ENCODE results near the gene TCP11X2. TPM values are rescaled to one million over a fixed set of nuclear protein-coding genes. Genes with fewer than 3 reads are reported as not detected.
A peak's percentile ranks its signal among the peaks of the same experiment; 100 is the strongest.
"Not testable (repeated sequence)": the region's sequence is repeated elsewhere in the genome, so short reads cannot be mapped to it uniquely, and the experiment has no call there.

The TCP11X2 gene
- not detected in 2 replicates for total RNA-seq (2021)
- Bru-seq, nascent RNA, result not detected
- not detected for BruChase-seq, experiment 1, labeled RNA remaining after a 2-hour chase
- not detected for BruChase-seq, experiment 2, labeled RNA remaining after a 6-hour chase
- long read RNA-seq, result 0 reads

DNA sequence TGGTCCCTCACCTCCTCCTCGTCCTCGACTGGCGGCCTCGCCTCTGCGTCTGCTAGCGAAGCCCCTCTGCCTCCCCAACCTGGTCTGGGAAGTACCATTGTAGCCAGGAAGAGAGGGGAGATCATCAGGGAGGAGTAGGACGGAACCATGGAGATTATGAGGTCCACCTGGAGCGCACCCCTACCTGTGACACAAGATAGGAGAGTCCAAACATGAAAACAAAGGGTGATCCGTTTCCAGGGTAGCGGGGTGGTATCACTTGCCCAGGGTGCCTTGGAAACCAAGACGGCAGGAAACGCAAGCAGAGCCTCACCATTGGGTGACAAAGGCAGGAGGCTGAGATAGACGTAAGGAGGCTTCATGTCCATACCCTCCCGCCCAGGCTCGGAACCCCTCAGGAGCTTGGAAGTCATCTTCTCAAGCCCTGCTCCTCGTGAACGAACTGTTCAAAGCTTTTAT lies at the start of gene TCP11X2:
TSS of gene TCP11X2 (minus strand) at position 51 of the 459 bp plus-strand sequence.
- CTCF ChIA-PET; H3K27me3 ChIP-seq (replicated peaks; ENCODE audit: insufficient read depth, low read depth, low read length, poor library complexity): not testable (repeated sequence)

DNA sequence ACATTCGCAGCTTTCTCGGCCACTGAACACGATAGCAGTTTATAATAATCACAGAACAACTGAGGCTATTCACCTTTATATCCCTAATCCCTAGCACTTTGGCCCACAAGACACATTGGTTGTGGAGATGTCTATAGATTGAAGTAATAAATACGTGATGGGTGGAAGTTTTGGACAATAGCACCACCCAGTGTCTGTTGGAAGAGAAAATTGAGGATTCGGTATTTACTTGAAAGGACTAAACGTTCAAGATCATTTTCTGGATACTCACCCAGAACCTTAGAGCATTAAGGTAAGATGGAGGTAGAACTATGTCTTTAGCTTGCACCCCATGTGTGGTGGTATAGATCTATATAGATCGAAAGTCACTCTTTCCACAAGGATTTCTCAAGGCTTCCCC lies 45.7 kb upstream of the TCP11X2 start:
- no peaks in the 10 kb centered on the region for H3K27me3 ChIP-seq (replicated peaks; ENCODE audit: insufficient read depth, low read depth, low read length, poor library complexity)
- H3K4me3 ChIP-seq (ENCODE audit: low read depth, low read length, poor library complexity, severe bottlenecking), result peak overlapping the region; percentile 20
- DNase-seq (ENCODE audit: low spot score), result peak; percentile 56
- POLR2A ChIA-PET (ENCODE audit: low non-redundant PET), result interaction anchor here (0.6 kb wide), 1 partner anchor 203 kb away, joined by 3 read pairs; no protein-coding TSS in a partner anchor
- TF ChIP-seq EZH2 (IDR thresholded peaks at IDR 0.05; ENCODE audit: borderline replicate concordance, low read depth, low read length, poor library complexity, severe bottlenecking), result no peak
- peak; percentile 44 for TF ChIP-seq CTCF (conservative IDR thresholded peaks at IDR 0.05; ENCODE audit: low read depth, low read length)
- H3K27ac ChIP-seq (ENCODE audit: low read depth, low read length, poor library complexity, severe bottlenecking), result no peak overlapping the region
- H3K36me3 ChIP-seq (ENCODE audit: insufficient read depth, low read length, poor library complexity, severe bottlenecking), result no peaks in the 10 kb centered on the region
- H3K9me3 ChIP-seq (ENCODE audit: low read depth, low read length, poor library complexity, severe bottlenecking), result no peaks in the 10 kb centered on the region
- no TSS peak for BruUV-seq (replicated peaks)
- no peaks in the 10 kb centered on the region for H3K4me1 ChIP-seq (ENCODE audit: insufficient read depth, low read length, poor library complexity, severe bottlenecking)
- CTCF ChIA-PET, result interaction anchor here (1.6 kb wide), 1 partner anchor 449 kb away, joined by 5 read pairs; no protein-coding TSS in a partner anchor
- intact Hi-C loops (cut with micrococcal nuclease; ENCODE audit: unreplicated experiment), result loop anchor here (10.0 kb wide), 1 partner anchor 347 kb away; no protein-coding TSS in a partner anchor

More for the DNA sequence above, at the start of gene TCP11X2:
- DNase-seq (ENCODE audit: low spot score); H3K4me1 ChIP-seq (ENCODE audit: insufficient read depth, low read length, poor library complexity, severe bottlenecking); POLR2A ChIA-PET (ENCODE audit: low non-redundant PET); intact Hi-C loops (cut with micrococcal nuclease; ENCODE audit: unreplicated experiment); BruUV-seq (replicated peaks); H3K36me3 ChIP-seq (ENCODE audit: insufficient read depth, low read length, poor library complexity, severe bottlenecking); H3K4me3 ChIP-seq (ENCODE audit: low read depth, low read length, poor library complexity, severe bottlenecking); H3K9me3 ChIP-seq (ENCODE audit: low read depth, low read length, poor library complexity, severe bottlenecking); H3K27ac ChIP-seq (ENCODE audit: low read depth, low read length, poor library complexity, severe bottlenecking): not testable (repeated sequence)

GRCh38 chrX:102515975-102516941 lies 44.6 kb upstream of the TCP11X2 start, which contains the start of gene TMSB15A:
TMSB15A (minus strand) TSS chrX:102516739.
- no peak for TF ChIP-seq CTCF (conservative IDR thresholded peaks at IDR 0.05; ENCODE audit: low read depth, low read length)
- TF ChIP-seq EZH2 (IDR thresholded peaks at IDR 0.05; ENCODE audit: borderline replicate concordance, low read depth, low read length, poor library complexity, severe bottlenecking), result no peak
- ChIA-PET POLR2A (ENCODE audit: low non-redundant PET) (no interaction called here), CTCF (interaction anchor here (1.6 kb wide), 1 partner anchor 448 kb away, joined by 5 read pairs; no protein-coding TSS in a partner anchor)
- peak within 1 kb of the TSS; percentile 48 for H3K4me3 ChIP-seq (ENCODE audit: low read depth, low read length, poor library complexity, severe bottlenecking)
- no peaks in the 10 kb centered on the region for H3K9me3 ChIP-seq (ENCODE audit: low read depth, low read length, poor library complexity, severe bottlenecking)
- H3K27ac ChIP-seq (ENCODE audit: low read depth, low read length, poor library complexity, severe bottlenecking), result peak within 1 kb of the TSS; percentile 63
- H3K27me3 ChIP-seq (replicated peaks; ENCODE audit: insufficient read depth, low read depth, low read length, poor library complexity), result no peaks in the 10 kb centered on the region
- H3K4me1 ChIP-seq (ENCODE audit: insufficient read depth, low read length, poor library complexity, severe bottlenecking), result no peaks in the 10 kb centered on the region
- no TSS peak for BruUV-seq (replicated peaks)
- intact Hi-C loops (cut with micrococcal nuclease; ENCODE audit: unreplicated experiment), result loop anchor here (10.0 kb wide), 1 partner anchor 349 kb away; no protein-coding TSS in a partner anchor
- DNase-seq (ENCODE audit: low spot score), result peak; percentile 80
- H3K36me3 ChIP-seq (ENCODE audit: insufficient read depth, low read length, poor library complexity, severe bottlenecking), result no peaks in the 10 kb centered on the region
